NCI-H446 treated with DMSO at 0.1 percent for 48 hours (cell line): ENCODE measurements around the gene PLA2G4A.

ENCODE experiments used
- DNase-seq: peaks from one replicate; lab custom pipeline; 2025; lab: John Stamatoyannopoulos, UW

PLA2G4A gene

DNA sequence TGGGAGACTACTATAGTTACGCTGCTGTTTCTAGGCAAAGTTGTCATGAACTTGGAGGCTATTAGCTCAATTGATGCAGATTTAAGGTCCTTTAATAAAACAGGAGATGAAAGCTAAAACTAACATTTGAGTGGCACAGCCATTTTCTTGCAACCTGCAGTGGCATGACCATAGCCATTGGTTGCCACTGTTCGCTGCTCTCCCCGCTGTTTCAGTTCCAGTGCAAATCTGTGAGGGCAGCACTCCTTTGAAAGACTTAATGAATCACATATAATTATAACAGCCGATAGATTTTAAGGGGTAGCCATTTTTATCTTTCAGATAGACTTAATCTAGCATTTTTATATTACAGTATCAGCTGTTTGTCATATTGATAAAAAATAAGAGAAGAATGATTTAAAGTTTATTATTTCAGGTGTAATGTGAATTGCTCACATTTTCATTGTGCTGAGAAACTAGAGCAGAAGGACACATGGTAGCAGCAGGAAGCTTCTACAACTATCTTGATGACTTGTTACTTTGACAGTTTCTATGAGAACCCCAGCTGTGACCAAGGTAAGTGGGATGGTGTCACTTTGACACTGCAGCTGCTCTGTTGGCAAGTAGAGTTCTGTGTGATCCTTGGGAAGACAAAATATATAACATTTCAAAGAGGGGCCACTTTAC, 203.7 kb downstream of the PLA2G4A start:
- DNase-seq: no peak

DNA sequence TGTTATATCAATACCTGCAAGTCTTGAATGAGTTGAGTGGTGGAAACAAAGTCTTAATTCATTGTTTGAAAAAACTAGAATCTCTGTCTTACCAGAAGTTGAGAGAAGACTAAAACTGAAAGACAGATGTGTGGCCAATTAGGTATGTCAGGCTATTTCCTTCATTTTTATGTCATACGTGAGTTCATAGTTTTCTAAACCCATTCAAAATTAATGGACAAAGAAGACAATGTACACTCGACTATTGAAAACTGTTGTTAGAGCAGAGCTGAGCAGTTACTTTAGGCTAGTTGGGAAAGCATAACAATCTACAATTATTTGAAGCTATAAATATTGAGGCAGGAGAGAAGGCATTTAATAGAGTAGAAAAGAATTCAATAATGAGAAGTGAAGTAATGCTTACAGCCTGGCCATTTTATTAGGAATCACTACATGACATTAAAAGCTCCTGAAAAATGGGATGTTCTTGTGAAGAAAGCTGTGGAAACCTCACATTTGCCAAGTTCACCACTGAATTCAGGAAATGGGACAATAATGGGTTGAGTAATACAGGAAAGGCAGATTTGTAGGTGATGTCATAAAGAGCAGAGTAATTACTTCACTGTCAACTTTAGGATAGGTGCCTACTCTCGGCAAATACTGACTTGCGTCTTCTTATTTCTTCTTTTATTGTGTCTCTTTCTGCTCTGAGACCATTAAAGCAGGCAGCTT, 204.4 kb downstream of the PLA2G4A start:
- no peak for DNase-seq

DNA sequence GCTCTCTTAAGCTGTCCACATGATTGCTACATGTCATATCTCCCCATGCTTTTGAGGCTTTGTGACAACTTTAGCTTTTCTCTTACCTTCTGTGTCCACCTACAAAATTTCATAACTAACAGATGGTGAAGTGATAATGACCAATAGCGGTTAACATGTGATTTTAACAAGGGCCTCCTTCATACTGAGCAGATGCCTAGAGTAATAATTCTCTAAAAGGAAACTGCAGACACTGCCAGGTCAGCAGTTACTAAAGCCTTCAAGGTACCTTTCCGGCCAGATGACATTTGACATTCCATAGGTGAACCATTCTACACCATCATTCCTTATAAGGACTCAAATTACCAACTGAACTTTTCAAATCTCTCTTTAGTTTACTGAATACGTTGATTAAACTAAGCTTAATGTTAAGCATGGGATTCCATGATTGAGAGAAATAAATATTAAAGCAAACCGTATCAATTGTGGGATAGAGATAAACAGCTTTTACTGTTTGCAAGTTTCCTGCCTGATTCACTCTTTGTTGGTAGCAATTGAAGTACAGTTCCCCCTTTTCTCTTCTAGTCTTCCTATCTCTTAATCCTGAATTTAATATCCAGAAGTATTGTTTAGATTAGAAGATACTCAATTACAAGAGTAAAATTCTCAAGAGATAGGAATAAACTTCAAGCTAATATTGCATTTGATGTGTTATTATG, 205.1 kb downstream of the PLA2G4A start:
- no peak for DNase-seq

- DNase-seq: no peak
These were observed 205.8 kb downstream of the PLA2G4A start for GRCh38 chr1:187034501-187034900.

- DNase-seq: no peak
These were observed 209.3 kb downstream of the PLA2G4A start for GRCh38 chr1:187037973-187038553.
